Neural cell (in vitro differentiated cells): ENCODE results near the gene SERPINI1.

Source experiments
- CTCF ChIP-seq: fragments of 450-650 bp; IDR thresholded peaks from 2 replicates; pipeline ENCODE4 v1.5.1; 2014; ENCODE audit warnings: antibody characterized with exemption, mild to moderate bottlenecking, moderate library complexity; ENCODE audit not compliant: poor library complexity, severe bottlenecking
- RAD21 ChIP-seq: fragments of 450-650 bp; conservative IDR thresholded peaks from 2 replicates; pipeline ENCODE4 v1.6.1; 2014; ENCODE audit warnings: antibody characterized with exemption, mild to moderate bottlenecking, moderate library complexity
- REST ChIP-seq: IDR thresholded peaks from 2 replicates; pipeline ENCODE4 v1.6.1; 2012; ENCODE audit warnings: borderline replicate concordance
- SMC3 ChIP-seq: fragments of 450-650 bp; conservative IDR thresholded peaks from 2 replicates; pipeline ENCODE4 v1.6.1; 2014; ENCODE audit warnings: antibody characterized with exemption, mild to moderate bottlenecking, moderate library complexity; ENCODE audit not compliant: poor library complexity

- no peak for TF ChIP-seq CTCF
- no peak for TF ChIP-seq SMC3
- no peak for TF ChIP-seq REST
- no peak for TF ChIP-seq RAD21
Measured at GRCh38 chr3:167821248-167821805, 85.8 kb downstream of the SERPINI1 start.
